Stimulated activated naive CD4-positive, alpha-beta T cell (primary cell): ENCODE data around the gene SETD1B.
"Not testable (repeated sequence)": the region's sequence is repeated elsewhere in the genome, so short reads cannot be mapped to it uniquely, and the experiment has no call there.

Source experiments
- DNase-seq, 6 experiments: peaks; one replicate each; lab custom pipeline; 2025; lab: John Stamatoyannopoulos, UW

SETD1B gene

DNA sequence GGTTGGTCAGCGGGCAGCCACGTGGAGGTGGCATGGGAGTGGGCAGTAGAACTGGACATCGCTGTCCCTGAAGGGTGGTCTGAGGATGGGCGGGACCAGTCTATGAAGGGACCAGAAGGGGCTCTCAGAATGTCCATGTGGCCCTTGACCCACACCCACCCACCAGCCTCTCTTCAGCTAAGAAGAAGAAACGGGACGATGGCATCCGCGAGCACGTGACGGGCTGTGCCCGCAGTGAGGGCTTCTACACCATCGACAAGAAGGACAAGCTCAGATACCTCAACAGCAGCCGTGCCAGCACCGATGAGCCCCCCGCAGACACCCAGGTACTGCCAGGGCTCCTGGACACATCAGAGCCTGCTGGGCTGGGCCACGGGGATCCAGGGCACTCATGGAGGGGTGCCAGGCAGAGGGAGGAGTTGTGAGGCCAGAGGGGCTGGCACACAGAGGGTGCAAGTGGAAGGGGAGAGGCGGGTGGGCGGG, 21.3 kb downstream of the SETD1B start:
- no peak for DNase-seq

DNA sequence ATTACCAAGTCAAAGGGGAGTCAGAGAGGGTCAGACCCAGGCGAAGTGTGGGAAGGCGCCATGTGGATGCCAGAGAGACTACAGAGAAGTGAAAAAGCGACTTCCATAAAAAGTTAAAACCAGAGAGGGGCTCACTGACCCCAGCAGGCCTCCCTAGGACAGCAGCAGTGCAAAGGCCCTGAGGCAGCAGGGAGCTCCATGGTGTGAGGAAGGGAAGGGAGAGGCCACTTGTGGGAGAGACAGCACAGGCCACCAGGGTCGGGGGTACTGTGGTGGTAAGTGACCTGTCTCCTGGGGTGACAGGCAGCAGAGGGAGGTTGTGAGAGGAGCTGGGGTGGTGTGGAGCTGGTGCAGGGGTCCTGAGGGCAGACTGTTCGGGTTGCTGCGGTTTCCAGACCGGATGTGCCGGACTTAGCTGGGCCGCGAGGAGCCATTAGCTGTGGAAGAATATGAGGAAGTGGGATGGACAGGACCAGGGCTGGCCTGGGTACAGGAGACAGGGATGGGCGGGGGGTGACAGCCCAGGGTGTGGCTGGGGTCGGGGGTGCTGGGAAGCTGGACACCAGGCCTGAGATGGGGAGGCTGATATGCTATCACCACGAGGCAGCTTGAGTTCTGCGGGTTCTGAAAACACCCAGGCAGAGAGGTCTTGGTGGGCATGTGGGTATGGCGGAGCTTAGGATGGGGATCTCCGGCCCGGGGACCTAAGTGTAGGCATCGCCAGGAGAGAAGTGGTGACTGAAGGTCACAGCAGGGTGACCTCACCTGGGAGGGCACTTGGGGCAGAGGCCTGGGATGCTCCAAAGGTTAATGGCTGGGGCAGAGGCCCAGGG, 22.7 kb downstream of the SETD1B start:
- no peak for DNase-seq

DNA sequence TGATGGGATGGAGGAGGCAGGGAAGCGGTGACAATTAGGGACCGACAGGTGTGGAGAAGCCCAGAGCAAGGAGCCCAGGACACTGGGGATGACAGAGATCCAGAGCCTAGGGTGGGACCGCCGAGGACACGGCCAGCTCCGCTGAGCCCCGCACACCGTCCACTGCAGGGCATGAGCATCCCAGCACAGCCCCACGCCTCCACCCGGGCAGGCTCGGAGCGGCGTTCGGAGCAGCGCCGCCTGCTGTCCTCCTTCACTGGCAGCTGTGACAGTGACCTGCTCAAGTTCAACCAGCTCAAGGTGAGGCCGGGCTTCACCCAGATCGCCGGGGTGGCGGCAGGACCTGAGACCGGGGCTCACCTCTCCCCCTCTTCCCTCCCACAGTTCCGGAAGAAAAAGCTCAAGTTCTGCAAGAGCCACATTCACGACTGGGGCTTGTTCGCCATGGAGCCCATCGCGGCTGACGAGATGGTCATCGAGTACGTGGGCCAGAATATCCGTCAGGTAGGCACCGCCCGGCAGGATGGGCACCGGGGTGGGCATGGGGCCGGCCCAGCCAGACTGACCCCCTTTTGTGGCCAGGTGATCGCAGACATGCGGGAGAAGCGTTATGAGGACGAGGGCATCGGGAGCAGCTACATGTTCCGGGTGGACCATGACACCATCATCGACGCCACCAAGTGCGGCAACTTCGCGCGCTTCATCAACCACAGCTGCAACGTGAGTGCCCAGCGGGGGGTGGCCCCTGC, 23.7 kb downstream of the SETD1B start:
- no peak for DNase-seq

DNA sequence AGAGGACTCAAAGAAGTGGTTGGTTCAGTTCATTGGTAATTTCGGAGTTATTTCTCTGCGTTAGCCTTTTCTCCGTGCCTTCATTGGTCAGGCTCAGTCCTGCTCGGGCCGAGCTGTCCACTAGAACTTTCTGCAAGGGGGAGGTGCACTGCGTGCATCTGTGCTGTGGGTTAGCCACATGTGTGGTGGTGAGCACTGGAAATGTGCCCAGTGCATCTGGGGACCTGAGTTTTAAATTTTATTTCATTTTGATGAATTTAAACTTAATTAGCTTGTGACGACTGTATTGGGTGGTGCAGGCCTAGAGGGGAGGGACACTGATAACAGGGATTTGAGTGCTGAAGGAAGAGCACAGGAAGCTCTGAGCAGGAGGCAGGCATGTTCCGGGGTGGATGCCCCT, 24.5 kb downstream of the SETD1B start:
- no peak for DNase-seq

DNA sequence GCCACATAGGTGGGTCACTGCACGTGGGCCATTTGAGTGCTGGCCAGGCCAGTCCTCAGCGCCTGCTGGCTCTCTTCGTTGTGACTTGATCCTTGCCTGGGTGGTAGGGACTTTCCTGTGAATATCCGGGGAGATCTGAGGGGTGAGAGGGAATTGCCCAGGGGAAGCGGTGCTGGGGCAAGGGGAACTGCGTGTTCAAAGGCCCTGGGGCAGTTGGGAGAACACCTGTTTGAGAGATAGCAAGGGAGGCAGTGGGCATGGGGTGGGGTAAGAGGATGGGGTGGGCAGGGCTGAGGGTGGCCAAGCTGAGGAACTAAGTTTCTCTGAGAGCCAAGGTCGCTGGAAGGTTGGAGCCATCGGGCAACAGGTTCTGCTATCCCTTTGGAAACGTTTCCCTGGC, 25.0 kb downstream of the SETD1B start:
- DNase-seq: no peak

DNA sequence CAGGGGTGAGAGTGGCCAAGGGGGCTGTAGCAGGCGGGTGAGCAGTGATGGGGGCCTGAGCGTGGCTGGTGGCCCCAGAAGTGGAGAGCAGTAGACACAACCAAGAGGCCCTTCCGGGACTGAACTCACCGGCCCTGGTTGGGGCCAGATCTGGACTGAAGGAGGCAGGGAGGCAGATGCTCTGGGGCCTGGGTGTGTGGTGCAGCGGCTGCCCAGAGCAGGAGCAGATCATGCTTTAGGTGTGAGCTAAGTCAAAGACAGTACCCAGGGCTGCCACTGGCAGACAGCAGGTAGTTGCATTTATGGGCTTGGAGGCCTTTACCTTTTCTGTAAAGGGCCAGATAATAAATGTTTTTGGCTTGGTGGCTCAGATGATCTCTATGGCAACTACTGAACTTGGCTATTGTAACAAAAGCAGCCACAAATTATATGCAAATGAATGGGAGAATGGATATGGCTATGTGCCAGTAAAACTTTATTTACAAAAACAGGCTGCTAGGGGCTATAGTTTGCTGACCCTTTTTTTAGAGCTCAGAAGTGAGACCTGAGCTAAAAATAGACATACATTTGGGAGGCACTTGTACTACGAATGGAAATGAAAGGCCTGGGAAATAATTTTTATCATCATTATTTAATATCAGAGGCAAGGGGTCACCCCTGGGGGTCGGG, 25.6 kb downstream of the SETD1B start:
- no peak for DNase-seq

DNA sequence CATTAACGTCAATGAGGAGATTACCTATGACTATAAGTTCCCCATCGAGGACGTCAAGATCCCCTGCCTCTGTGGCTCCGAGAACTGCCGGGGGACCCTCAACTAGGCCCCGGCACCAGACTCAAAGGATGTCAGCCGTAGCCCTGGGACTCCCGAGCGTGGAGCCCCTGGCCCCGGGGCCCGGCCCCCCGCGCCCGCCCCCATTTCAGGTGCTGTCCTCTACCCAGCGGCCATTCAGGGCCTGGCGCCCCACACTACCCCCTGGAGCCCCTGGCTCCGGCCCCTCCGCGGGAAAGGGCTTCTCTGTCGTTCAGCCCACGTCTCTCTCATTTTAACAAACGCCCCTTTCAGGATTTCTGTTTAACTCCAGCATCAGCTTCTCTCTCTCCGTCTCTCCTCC, 26.3 kb downstream of the SETD1B start:
- DNase-seq: no peak

DNA sequence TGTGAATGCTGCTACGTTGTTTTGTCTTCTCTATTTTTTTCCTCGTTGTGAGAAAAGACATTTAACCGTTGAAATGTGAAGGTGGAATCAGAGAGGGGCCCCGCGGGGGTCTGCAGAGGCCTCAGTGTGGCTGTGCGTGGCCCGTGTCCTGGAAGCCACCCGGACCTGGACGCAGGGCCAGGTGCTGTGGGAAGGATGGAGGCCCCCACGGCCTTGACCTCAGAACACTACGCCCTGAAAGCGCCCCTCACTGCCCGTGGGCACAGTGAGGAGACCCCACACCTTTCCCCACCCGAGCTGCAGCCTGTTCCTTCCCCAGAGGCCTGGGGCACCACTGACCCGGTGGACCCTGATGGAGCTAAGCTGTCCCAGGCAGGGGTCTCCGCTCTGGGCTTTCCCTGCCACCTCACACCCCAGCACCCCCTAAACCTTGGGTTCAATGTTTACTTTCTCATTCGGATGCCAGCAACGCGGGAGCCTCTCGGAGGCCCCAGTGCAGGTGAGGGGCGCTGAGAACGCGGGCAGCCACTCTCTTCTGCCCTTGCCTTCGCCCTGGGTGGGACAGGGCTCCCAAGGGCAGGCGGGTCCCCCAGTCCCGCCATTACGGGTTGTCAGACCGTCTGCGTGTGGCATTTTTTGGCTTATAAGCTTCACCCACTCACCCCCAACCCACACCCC, 26.9 kb downstream of the SETD1B start:
- no peak for DNase-seq

DNA sequence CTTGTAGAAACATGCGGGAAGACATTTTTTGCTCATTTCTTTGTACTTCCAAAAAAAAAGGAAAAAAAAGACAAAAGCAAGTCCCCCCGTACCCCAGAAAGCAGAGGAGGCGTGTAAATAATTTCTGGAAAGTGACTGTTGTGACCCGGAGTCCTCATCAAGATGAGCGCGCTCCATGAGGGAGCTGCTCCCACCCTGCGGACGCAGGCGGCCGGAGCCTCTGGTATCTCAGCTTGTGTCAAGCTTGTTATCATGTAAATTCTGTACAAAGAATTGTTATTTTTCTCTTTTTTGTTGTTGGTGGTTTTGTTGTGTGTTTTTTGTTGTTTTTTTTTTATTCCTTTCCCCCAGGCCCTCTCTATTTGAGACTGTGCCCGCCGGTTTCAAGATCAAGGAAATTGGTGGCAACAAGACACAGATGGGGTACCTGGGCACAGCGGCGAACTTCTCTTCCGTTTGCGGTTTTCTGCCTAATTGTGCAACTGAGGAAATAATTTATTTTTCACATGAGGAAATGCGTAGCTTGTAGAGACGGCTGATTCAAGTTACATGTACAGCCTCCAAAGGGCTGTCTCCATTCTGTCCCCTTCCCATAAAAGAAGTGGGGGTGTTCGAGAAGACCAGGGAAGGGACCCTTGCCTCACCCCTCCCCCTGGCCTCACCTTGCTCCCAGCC, 27.9 kb downstream of the SETD1B start:
- DNase-seq: no peak

DNA sequence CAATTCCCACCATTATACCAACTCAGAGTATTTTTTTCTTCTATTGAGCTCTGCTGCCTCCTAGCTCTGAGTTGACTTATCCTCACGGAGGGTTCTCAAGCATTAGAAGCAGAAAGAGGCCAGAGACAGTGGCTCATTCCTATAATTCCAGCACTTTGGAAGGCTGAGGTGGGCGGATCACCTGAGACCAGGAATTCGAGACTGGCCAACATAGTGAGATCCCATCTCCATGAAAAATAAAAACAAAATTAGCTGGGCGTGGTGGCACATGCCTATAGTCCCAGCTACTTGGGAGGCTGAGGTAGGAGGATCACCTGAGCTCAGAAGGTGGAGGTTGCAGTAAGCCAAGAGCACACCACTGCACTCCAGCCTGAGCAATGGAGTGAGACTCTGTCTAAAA, 33.9 kb downstream of the SETD1B start:
- DNase-seq: no peak

DNA sequence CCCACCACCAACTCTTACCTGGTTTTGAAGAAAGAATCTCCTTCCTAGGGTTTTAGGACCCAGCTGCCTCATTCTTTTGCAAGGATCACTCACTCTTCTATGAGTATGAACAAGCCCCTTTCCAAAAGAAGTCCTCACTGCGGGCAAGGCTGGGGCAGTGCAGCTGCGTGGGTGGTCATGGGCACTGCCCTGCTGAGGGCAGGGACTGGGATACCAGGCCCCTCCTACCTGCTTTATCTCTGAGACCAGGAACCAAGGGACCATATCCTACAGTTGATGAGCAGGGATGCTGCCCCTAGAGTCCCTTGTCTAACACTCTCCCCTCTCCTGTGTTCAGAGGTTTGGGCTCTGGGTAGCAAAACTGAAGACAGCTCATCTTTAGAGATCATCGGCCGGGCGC, 34.3 kb downstream of the SETD1B start:
- no peak for DNase-seq

DNA sequence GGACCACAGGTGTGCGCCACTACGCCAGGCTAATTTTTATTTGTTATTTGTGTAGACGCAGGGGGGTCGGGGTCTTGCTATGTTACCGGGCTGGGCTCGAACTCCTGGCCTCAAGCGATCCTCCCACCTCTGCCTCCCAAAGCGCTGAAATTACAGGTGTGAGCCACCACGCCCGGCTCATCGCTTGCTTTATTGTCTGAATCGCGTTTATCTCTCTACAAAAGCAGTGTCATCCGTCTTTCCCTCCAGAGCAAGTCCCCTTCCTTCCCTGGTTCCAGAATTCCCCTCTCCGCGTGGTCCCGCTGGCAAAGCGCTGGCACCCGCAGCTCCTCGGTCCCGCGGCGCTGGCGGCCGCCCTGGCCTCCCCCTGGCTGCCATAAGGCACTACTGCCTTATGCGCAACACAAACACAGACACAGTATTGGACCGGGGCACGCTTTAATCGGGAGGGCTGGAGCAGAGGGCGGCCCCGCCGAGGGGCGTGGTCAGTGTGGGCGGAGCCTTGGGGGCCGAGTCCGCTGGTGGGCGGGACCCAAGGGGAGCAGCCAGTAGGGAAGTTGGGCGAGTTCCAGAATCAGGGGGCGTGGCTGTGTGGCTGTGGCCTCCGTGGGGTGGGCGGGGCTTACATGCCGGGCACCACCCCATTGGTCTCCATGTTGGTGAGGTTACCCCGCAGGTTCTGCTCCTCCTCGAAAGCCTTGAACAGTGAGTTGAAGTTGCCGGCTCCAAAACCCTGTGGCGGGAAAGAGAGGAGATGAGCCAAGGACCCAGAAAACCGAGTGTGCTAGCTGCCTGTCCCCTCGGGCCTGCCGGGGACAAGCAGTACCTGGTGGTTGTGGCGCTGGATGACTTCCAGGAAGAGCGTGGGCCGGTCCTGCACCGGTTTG, 35.5 kb downstream of the SETD1B start:
- peak; percentile 98 to 100 (median 99) for DNase-seq

DNA sequence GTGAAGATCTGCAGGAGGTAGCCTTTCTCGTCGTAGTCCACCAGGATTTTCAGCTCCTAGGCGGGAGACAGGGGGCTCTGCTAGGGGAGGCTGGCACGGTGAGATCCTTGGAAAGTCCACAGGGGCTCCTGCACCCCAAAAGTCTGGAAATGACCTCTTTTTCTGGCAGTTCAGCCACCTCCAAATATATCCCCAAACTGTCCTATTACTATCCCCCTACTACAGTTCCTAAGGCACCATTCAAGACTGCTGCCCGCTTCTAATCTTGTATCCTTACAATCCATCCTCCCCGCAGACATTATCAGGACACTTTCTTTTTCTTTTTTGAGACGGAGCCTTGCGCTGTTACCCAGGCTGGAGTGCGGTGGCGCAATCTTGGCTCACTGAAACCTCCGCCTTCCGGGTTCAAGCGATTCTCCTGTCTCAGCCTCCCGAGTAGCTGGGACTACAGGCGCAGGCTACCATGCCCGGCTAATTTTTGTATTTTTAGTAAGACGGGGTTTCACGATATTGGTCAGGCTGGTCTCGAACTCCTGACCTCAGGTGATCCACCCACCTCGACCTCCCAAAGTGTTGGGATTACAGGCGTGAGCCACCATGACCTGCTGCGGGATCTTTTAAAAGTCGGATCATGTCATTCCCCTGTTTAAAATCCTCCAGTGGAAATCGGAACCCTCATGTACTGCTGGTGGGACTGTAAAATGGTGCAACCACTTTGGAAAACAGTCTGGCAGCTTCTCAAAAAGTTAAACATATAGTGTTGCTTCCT, 36.4 kb downstream of the SETD1B start:
- no peak for DNase-seq

DNA sequence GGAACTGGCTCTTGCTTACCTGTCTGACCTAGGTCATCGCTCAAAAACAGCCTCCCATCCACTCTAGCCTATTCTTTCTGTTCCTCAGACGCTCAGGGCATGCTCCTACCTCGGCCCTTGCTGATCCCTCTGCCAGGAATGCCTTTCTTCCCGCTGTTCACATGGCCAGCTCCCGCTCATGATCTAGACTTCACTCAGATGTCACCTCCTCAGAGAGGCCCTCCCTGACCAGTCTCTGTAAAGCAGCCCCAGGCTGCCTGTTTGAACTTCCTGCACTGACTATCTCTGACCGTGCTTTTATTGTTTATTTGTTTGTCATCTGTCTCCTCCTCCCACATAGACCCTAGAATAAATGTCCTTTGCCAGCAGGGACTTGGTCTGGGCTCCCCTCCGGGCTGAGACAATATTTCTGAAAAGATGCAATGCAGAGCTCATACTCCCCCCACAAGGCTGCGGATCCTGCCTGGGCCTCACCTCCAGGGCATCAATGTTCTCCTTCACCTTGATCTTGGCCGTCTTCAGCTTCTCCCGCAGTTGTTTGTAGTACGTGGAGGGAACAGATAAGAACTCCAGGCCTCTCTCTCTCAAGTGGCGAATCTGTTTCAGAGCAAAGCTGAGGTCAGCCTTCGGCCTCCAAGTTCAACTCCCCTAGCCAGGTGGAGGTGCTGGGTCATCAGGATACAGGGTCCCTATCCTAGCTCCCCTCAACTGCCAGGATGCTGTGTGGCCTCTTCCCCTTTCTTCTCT, 39.6 kb downstream of the SETD1B start:
- DNase-seq: no peak

DNA sequence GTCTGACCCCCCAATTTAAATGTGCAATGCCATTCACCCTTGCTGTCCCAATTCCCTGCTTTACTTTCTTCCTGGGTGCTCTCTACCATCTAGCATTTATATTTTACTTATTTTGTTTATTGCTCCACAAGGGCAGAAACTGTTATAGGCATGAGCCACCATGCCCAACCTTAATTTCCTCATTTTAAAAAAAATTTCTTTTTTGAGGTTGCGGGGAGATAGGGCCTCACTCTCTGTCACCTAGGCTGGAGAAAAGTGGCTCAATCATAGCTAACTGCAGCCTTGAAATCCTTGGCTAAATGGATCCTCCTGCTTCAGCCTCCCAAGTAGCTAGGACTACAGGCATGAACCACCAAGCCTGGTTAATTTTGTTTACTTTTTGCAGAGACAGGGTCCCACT, 41.9 kb downstream of the SETD1B start:
- DNase-seq: no peak

DNA sequence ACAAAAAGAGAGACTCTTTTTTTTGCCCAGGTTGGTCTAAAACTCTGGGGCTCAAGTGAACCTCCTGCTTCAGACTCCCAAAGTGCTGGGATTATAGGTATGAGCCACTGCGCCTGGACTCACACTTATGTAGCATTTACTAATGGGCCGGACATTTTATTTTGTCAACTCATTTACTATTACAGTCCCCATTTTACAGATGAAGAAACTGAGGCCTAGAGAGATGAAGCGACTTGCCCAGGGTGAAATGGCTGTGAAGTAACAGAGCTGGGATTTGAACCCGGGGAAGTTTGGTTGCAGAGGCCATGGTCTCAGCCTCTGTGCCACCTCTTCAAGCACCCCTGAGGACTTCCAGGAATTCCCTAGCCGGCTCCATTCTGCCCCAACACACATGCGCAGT, 45.4 kb downstream of the SETD1B start:
- no peak for DNase-seq

DNA sequence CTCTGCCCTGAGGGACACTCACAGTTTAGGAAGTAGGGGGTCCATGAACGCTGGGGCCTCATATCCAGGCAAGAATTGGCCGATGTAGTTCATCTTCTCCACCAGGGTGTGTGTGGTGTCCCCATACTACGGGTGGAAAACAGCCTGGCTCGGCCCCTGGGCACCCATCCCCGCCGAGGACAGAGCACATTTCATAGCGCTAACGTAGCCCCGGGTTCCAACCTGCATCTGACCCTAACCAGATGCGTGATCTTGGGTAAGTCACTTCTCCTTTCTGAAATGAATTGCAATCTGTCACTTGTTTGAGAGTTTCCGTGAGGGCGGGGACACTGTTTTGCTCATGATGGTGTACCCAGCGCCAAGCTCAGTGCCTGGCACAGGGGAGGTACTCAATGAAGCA, 45.9 kb downstream of the SETD1B start:
- no peak for DNase-seq

DNA sequence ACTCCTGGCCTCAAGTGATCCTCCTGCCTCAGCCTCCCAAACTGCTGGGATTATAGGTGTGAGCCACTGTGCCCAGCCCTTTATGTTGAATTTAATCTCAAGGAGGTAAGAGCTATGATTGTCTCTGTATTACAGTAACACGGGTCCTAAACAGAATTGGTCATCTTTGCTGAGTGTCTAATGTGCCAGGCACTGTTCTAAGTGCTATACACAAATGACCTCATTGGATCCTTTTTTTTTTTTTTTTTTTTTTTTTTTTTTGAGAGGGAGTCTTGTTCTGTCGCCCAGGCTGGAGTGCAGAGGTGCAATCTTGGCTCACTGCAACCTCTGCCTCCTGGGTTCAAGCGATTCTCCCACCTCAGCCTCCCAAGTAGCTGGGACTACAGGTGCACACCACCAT, 48.6 kb downstream of the SETD1B start:
- not testable (repeated sequence) for DNase-seq
